Stimulated activated CD8-positive, alpha-beta memory T cell treated with anti-CD3 and anti-CD28 coated beads, Interleukin-7, amount 100 ng/mL, for 48 hours (primary cell): ENCODE measurements around the gene KCNJ4.

ENCODE experiments used
- DNase-seq, 2 donors: peaks; one replicate each; pipeline ENCODE4 v3.0.0-alpha.2; 2020; ENCODE audit warnings: low read depth in 1 of 2; ENCODE audit errors: extremely low read depth in 1 of 2

The KCNJ4 gene

DNA sequence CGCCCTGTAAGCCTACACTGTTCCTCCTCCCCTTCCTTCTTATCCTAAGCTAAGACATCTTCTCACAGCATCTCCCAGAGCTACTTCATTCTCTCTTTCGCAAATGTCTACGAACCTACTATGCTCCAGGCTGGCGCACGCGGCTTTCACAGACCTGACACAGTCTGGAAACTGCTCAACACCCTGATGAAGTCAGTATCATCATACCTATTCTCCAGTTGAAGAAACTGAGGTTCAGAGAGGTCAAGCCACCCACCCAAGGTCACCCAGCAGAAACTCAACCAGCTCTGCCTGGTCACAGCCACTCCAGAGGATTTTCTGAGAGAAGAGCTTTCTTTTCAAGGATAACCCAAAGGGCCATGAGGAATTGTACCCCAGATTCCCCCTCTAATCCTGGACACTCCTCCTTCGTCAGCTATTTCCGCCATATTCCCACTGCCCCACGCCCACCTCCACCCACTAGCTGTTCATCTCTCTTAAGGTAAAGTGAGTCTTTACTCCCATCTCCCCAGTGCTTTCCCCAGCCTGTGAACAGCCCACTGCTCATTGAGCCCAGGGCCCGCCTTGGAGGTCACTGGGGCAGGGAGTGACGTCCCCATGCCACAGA is 1.8 kb downstream of the KCNJ4 start:
- DNase-seq, result no peak

DNA sequence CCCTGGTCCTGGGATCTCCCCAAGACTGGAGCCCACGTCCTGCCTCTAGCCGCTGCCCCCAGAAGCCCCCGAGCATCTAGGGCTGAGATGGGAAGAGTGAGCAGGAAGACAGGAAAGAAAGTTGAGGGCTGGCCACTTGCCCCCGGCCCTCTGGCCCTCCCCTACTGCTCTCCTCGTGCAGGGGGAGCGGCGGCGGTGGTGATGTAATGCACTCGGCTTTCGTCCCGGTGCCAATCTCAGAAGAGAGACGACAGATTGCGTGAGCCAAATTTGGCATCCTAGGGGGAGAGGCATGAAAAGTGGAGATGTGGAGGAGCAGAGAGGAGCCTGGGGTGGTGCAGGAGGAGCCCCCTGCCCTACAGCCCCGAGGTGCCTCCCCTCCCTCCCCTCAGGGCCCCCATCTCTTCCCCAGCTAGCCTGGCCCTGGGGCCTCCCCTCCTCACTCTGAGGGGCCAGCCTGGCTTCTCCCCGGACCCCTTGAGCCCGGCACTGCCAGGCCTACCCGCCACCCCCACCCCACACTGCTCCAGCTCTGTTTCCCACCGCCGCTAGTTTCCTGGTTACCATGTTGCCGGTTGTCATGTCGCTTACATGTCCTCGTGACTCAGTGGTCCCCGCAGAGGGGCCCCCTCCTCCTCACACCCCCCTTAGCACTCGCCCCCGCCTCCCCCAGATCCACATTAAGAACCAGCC is 2.5 kb downstream of the KCNJ4 start:
- no peak for DNase-seq

DNA sequence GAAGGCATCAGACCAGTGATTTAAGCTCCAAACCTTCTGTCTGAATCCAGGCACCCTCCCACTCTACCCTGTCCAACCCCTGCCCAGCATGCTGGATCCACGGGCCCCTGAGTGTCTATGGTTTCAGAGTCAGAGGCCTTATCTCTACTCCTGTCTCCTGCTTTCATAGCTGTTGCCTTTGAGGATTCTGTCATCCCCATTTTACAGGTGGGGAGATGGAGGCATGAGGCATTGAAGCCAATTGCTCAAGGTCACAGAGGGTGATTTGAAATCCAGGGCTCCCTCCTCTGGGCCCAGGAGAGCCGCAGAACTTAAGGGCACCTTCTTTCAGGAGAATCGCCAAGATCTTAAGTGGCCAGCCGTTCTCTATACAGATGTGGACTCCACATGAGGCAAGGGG is 3.1 kb downstream of the KCNJ4 start:
- DNase-seq, result no peak

DNA sequence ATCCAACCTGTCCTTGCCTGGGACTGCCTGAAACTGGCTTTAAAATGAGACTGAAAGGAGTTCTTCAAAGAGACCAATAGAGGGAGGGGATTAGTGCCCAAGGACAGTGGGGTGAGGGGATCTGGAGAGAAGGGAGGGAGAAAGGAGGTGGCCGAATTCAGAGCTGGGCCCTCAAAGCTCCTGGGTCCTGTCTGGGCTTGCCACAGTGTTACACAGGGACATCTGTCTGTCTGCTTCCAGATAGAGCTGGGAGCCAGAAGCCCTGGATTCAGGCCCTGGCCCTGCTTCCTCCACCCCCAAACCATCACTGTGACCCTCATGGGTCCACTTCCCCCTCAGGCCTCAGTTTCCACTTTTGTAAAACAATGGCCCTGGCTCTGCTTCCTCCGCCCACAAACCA is 3.6 kb downstream of the KCNJ4 start:
- no peak for DNase-seq

DNA sequence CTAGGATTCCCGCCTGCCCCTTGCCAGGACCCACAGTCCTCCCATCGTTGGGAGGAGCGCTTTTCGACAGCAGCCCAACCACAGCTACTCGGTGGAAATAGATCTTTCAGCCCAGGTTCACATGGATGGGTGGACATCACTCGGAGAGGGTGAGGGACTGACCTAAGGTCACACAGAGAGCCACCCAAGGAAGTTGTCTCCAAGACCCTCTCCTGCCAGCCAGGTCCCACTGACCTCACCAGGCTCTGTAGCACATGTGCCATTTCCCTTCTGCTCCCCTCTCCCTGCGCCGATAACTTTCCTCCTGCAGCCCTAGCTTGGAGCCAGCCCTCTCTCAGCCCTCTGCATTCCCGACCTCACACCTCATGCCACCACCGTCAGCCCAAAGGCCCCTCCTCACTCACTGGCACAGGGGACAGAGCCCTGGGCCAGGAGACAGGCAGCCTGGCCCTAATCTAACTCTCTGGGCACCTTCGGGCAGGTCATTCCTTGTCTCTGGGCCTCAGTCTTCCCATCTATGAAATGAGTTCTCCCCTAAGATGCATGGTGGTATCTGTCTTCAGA is 4.7 kb downstream of the KCNJ4 start:
- DNase-seq, result no peak

DNA sequence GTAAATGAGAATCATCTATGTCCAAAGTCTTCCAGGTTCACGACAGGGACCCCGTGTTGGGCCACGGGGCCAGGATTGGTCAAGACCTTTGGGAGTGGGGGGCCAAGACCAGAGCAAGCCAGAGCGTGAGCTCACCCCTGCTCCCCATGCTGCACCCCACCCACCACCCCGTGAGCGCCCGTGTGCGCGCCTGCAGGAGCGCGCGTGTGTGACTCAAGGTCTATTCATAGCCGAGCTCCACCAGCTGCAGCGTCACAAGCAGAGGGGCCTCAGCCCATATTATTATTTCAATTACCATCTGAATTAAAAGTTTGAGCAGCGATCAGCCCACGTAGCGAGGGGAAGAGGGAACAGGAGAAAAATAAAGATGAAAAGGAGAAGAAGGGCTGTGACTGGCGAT is 5.2 kb downstream of the KCNJ4 start:
- no peak for DNase-seq

DNA sequence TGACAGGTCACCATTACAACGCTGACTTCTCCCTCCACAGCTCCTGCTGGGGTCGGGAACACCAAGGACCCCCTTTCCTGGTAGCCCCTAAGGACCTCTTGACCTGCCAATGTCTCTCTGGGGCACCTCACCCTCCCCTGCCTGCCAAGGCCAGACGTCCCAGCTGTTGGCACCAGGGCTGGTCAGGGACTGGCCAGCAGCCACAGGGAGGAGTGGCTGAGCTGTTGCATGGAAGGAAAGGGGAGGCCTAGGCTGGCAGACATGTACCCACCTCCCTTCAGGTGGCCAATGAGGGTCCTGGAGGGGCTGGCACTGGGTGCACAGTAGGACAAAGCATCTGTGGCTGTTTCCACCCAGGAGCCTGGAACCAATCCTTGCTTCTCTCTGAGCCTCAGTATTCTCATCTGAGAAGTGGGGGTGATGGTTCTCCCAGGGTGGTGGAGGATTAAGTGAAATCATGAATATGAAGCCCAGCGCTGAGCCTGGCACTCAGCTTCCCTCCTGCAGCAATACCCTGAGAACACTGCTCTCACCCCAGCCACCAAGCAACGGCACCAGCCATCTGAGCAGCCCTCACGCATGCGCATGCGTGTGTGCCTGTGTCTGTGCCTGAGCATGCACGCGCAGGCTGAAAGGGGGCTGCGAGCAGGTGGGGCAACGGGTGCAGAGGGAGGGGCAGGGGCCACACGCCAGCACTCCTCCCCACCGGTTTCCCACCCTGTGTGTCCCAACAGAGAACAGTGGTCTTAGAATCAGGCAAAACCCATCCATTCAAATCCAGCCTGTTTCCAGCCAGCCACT is 5.9 kb downstream of the KCNJ4 start:
- no peak for DNase-seq

DNA sequence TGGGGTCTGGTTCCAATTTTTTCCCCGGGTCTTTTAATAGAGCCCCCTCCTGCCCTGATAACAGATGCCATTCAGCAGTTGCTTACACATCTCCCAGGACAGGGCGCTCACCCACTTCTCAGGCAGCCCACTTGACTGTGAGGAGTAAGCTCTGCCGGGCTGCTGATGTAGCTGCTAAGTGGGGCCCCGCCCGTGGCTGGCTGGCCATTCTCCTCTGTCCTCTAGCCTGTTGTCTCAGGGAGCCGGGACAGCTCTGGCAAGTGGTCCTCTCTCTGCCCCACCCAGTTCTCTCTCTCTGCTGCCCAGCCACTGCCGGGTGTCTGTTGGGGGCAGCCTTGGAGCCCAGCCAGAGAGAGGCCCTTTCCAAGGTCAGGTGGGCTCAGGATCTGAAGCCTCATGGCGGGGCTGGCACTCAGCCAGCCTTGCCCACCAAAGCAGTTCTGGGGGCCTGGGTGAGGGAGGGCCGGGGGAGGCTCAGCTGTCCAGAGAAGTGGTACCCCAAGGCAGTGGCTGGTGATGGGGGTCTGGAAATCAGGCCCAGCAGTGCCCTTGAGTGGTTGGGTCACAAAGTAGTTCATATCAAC is 8.9 kb downstream of the KCNJ4 start:
- no peak for DNase-seq

DNA sequence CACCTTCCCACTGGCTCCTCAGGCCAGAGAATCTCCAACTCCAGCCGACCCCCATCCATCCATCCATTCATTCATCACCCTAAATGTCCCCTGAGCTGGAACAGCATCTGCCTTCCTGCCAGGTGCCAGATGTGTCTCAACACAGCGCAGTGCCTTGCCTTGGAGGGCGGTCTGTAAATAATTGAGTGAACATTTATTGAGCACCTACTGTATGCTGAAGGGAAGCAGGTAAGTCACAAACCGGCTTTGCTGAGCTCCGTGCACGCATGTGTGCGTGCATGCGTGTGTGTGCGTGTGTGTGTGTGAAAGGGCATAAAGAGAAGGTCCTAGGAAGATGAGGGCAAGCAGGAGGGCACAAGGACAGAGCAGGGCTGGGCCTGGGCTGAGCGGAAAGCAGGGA is 10.2 kb downstream of the KCNJ4 start:
- DNase-seq, result no peak

DNA sequence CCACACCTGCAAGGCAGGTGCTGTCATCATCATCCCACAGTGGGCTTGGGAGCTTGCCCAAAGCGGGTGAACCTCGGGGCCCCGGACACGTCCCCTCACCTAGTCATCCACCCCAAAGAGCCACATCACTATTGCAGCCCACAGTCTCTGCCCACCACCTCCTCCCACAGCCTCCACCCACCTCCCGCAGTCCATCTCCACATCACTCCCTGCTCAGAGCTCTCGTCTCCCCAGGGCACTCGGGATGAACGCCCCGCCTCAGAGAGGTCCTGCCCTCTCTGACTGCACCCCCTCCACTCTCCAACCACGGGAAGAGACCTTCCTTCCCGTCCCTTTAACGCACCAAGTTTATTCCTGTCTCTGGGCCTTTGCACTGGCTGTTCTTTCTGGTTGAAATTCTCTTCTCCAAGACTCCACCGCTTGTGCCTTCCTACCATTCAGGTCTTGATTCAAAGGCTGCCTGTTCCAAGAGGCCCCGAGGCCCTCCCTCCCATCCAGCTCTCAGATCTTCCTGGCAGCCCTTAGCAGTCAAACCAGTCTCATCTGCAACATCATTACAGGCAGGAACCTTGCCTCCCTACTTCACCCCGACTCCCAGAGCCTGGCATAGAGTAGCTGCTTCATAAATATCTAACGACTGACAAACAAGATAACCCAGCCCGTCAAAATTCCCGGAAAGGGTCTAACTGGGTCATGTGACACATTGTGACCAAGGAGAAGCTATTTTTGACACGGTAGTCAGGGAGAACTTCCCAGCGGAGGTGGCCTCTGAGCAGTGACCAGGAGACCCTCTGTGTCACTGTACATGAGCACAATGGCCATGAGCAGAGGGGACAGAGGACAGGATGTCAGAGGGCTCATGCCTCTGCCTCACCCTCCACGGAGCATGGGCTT is 11.1 kb downstream of the KCNJ4 start:
- DNase-seq, result no peak

DNA sequence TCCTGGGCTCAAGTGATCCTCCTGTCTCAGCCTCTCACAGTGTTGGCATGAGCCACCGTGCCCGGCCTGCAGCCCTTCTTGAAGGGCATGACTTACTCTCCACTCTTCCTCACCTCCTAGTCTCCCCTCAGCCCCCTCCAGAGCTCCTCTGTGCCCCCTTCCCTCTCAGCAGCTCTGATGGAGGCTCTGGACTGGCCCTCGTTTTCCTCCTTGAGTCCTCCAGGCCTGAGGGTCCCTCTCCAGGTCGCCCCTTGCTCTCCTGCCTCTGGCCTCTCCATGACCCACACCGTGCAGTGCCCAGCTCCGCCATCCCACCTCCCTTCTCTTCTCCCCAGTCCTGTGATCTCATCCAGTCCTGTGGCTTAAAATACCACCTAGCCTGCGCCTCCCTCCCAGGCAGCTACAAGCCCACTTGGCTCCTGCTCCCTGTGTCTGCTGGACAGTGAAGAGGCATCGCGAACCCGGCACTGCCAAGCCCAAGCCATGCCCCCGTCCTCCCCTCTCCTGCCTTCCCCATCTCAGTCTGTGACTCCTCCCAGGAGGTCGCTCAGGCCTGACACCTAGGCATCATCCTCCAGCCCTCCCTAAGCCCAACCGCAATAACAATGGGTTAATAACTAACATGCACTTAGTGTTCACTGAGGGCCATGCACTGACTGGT is 11.9 kb downstream of the KCNJ4 start:
- no peak for DNase-seq

DNA sequence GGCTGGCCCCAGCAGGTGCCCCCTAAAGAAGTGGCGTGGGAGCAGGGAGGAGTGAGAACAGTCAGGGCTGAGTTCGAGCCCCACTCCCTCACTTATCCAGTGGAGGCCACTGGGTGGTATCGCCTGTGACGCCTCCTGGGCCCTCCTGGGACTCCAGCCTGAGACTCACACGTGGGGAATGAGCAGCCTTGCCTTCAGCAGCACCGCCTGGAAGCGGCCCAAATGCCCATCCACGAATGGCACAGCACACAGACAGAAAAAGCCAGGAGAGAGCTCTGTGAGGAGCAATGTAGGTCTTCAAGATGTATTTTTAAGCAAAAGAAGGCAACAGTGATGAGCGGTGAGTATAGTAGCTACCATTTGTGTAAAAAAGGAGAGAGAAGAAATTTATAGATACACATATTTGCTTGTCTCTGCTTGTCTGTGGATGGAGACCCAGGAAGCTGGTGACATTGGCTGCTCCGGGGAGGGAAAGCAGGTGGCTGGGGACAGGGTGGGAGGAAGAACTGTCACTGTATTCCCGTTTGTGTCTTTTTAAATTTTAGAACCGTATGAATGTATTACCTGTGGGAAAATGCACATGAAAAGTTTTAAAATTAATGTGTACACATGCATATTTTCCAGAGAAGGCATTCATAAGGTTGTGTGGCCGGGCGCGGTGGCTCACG is 13.2 kb downstream of the KCNJ4 start:
- DNase-seq, result no peak

DNA sequence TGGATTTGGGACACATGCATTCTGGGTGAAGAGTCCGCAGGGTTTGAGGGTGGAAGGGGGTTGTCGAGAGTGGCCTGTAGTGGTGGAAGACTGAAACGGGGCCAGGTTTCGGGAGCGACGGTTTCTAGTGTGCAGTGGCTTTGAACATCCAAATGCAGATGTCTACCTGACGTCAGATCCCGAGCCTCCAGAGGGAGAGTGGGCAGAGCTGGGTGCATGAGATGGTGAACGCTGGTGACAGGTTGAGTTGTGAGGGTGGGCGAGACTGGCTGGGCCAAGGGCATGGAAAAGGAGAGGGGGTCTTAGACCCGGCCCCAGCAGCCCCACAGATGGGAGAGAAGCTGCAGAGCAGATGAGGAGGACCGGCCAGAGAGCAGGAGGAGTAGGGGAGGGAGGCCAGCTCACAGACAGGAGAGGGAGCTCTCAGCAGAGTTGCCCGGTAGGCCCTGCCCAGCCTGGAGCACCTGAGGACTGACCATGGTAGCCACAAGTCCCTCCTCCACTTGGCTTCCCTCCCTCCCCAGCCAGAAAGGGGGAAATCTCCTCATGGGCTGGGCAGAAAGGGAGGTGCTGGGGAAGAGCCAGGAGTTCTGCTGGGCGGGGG is 14.2 kb downstream of the KCNJ4 start:
- no peak for DNase-seq

DNA sequence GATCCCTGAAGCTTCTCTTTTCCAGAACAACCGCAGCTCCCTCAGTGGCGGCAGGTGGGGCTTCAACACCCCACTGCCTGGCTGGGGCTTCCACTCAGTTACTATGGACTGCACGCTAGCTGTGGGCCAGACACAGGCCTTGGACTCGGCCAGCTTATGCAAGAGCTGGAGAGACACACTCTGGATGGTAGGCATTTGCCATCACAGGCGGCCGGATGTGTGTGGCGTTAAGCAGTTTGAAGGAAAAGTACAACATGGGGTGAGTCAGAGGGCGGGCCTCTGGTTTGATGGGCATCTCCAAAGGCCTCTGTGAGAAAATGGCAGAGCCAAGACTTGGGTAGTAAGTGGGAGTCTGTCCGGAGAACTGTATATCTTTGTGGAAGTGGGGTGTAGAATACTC is 17.6 kb downstream of the KCNJ4 start:
- no peak for DNase-seq

DNA sequence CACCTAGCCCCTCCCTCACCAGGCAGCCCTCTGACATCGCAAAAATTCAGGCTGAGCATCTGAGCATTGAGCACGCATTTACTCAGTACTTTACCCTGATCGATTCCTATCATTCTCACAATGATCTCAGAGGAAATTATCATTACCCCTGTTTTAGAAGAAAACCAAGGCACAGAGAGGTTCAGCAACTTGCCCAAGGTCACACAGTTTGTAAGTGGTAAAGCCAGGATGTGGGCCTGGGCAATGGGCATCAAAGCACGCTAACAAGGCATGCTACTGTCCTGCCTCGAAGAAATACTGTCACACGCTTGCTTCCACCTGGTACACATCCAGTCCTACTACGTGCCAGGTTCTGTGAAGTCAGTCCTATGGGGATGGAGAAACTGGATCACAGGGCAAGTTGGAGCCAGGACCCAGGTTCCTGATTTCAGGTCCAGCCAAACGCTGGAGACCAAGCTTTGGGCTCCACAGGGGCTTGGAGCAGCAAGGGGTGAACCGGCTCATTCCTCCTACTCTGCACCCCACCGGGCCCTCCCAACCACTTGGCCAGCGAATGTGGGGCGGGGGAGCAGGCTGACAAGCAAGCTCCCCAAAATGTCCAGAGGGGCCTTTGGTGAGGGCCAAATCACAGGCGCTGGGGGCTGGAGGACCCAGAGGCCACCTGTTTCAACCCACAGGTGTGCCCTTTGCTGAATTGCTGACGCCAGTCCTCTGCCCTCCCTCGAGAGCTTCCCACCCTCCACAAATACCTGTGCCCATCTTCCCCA is 18.2 kb downstream of the KCNJ4 start:
- no peak for DNase-seq

DNA sequence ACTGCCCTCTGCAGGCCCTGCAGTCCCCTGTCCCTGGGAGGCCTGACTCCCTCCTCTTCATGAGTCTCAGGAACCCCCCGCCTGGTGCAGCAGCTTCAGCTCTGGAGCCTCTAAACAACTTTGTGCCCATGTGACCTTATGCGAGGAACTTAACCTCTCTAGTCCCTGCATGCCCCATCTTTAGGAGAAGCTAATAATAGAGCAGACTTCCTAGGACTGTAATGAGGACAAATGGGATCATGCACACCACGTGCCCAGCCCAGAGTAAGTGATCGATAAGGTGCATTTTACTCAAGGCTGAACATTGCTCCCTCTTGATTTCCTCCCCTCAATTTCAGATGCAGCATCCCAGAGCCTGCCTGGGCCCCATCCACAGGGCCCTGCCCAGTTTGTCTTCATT is 19.0 kb downstream of the KCNJ4 start:
- DNase-seq, result no peak

DNA sequence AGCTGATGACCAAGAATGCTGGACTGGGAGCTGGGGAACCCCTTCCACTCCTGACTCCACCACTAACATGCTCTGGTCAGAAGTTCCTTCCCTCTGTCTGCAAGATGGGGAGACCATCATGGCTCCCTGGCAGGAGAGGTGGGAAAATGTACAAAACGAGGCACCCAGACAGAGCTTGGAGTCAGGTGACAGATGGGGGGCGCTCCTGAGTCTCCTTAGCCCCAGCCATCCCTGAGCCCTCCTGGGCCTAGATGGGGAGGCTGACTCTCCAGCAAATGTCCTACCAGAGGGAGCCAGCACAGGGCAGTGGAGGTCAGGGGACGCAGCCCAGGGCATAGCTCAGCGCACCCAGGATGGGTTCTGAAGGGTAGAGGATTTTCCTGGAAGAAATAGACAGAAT is 20.0 kb downstream of the KCNJ4 start:
- no peak for DNase-seq

DNA sequence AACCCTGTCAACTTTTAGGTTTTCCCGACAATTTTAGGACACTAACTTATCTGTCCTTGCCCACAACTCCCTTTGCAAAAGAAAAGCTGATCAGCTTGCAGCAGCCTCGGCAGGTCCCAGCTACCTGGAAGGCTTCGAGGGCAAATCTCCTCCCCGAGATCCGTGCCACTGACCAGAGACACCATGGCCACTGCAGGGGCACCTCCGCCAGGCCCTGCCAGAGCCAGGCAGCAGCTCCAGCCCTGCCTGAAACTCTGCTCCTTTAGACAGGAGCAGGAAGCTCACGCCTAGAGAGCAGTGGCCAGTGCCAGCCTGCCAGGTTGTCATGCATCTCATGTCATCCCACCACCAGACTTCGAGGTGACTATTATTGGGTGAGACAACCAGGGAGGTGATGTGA is 21.1 kb downstream of the KCNJ4 start:
- DNase-seq, result no peak
